NCI-H2227 treated with DMSO at 0.1 percent for 48 hours (cell line): ENCODE results near the gene NXT1.
"Not testable (repeated sequence)": the region's sequence is repeated elsewhere in the genome, so short reads cannot be mapped to it uniquely, and the experiment has no call there.

Experiments used
- DNase-seq: peaks from one replicate; lab custom pipeline; 2025; lab: John Stamatoyannopoulos, UW

NXT1 gene

DNA sequence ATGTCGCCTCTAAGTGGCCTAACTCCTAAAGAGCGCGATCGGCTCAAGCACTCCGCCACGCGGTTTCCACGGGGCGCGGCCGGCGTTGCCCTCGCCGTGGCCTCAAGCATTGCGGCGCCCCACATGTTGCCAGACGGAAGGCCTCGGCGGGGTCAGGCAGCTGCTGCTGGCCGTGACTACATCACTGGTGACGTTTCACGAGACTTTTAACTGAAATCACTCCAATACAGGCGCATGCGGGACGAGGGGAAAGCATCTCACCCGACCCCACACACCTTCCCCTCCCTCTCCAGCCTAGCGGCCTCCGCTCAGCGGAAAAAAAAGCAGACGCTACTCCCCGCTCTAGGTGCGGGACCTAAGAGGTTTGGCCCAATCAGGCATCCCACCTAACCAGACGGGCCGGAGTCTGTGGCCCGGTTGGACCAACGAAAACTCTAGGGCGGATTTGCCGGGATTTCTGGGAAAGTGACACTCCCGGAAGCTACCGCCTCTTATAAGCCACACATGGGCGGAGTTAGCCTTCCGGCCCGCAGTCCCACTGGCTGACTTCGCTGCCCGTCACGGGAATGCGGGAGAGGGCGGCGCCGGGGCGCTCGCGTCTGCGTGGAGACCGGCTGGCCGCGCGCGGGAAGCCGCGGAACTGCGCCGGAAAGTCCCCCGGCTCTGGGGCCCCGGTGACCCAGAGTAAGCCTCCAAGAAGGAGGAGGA, at the start of gene NXT1:
TSS of gene NXT1 (plus strand) at position 596 of the 708 bp plus-strand sequence. CDS start 3,251 bp downstream, outside the sequence.
- peak; percentile 97 for DNase-seq

- no peak for DNase-seq
Measured at GRCh38 chr20:23301436-23302050, 49.0 kb upstream of the NXT1 start.

DNA sequence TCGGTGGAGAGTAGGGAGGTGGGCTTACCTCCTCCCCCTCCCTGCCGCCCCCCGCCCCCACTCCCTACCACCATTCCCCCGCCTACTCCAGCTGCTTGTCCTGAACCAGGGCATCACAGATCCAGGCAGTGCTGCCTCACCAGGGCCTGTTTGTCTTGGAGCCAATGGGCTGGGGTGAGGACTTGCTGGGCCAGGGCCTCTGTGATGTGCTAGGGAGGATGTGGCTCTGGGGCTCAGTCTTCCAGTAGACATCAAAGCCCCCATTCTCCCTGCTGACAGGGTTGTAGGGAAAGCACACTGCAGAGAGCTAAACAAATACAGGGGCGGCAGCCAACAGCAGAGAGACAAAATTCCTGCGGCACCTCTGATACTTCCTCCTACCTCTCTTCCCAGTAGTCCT, 48.2 kb upstream of the NXT1 start:
- DNase-seq: no peak

- DNase-seq: no peak
Measured at GRCh38 chr20:23302801-23303200, 47.8 kb upstream of the NXT1 start.

- DNase-seq: no peak
Measured at GRCh38 chr20:23303325-23304102, 47.1 kb upstream of the NXT1 start.

DNA sequence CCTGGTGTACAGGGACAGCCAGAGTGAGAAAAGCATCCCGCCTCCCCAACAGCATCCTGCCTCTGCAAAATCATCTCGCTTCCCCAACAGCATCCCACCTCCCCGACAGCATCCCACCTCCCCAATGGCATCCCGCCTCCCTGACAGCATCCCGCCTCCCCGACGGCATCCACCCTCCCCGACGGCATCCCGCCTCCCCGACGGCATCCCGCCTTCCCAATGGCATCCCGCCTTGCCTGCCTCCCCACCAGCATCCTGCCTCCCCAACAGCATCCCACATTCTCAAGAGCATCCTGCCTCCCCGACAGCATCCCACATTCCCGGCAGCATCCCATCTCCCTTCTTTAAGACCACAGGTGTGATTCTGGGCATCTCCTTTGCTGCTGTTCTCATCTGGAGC, 46.0 kb upstream of the NXT1 start:
- no peak for DNase-seq

GRCh38 chr20:23305098-23305497, 45.5 kb upstream of the NXT1 start:
- DNase-seq: no peak

GRCh38 chr20:23307393-23307792, 43.2 kb upstream of the NXT1 start:
- not testable (repeated sequence) for DNase-seq

GRCh38 chr20:23308024-23308423, 42.6 kb upstream of the NXT1 start:
- DNase-seq: no peak

- DNase-seq: no peak
Measured at GRCh38 chr20:23308908-23309307, 41.7 kb upstream of the NXT1 start.

GRCh38 chr20:23309781-23310180, 40.8 kb upstream of the NXT1 start:
- DNase-seq: no peak

DNA sequence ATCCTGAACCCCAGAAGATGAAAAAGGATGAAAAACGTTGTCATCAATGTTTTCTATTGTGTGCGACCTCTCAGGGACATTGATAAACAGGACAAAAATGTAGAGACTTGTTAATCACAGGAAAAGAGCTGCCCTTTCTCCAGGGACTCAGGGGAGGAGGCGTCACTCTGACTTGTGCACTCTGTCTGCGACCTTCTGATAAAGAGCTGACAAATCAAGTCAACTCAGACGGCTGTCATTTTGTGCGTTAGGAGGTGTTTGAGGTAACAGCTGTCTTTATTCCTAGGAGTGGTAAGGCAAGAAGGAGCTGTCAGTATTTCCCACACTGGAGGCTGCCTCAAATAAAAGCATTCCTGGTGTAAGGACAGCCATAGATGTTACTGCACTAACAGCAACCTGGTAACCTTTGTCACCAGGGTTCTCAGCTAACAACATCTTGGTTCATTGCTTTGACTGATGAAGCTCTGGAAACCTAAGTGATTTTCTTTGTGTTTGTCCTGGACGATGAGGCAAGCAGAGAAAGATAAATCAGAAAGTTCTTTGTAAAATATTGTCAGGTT, 38.6 kb upstream of the NXT1 start:
- no peak for DNase-seq

DNA sequence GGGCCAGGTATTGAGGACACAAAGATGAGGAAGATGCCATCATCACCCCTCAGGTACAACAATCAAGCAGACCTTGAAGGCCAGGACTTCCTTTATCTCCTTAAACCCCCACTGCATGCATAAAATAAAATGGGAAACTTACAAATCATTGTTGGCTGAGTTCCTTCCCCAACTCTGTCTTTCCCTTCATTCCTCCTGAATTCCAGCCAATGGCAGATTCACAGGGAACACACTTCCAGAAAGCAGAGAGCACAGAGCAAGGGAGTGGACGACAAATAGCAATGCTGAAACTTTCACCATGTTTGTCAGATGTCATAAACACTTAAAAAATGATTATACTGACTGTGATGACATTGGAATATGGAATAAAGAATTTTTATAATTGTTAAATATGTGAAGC, 37.3 kb upstream of the NXT1 start:
- no peak for DNase-seq

DNA sequence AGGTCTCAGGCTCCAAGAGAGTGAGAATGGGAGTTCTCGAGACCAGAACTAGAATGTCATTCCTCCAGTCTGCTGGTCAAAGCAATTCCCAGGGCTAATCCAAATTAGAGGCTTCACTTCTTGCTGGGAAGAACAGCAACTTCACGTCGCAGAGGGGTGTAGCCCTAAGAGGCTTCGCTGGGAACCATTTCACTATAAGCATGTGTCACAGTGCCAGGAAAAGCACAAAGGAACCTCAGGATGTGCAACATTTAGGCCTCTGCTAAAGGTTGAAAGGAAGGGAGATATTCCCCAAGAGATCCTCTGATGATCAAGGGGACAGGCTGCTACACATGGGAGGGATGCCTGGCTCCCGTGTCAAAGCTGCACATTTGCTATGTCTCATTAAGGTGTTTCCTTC, 35.9 kb upstream of the NXT1 start:
- no peak for DNase-seq

DNA sequence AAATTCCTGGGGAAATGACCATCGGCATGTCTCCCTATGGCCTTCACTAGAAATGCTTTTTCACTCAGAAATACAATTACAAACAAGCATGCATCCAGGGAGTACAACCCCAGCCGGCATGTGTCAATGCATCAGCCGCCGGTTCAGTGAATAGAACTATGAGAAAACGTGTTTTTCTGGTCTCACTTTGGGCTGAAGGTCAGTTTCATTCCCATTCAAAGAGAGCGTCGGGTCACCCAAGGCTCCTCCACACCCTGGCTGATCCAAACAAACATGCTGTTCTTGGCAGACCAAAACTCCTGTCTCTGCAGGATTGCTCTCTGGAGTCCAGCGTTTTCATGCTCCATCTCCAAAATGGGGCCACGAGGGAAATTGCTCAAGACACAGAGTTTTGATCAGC, 35.5 kb upstream of the NXT1 start:
- no peak for DNase-seq

- DNase-seq: no peak
Measured at GRCh38 chr20:23316626-23317025, 34.0 kb upstream of the NXT1 start.

GRCh38 chr20:23317081-23317480, 33.5 kb upstream of the NXT1 start:
- DNase-seq: no peak

DNA sequence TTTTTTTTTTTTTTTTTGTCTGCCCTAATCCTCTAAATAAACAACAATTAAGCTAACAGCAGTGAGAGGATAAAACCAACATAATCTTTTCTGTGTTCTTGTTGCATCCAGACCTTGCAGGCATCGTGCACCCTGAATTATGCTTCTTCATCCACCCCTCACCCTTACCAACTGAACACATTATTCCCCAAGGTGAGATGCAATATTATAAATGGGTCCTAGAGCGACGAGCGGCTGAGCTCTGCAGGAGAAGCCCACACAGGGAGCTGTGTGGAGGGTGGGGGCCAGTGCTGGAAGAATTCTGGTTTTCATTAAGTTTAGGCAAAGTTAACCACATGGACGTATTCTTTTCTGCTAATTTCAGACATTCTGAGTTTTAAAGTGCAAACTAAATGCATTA, 32.2 kb upstream of the NXT1 start:
- DNase-seq: no peak

DNA sequence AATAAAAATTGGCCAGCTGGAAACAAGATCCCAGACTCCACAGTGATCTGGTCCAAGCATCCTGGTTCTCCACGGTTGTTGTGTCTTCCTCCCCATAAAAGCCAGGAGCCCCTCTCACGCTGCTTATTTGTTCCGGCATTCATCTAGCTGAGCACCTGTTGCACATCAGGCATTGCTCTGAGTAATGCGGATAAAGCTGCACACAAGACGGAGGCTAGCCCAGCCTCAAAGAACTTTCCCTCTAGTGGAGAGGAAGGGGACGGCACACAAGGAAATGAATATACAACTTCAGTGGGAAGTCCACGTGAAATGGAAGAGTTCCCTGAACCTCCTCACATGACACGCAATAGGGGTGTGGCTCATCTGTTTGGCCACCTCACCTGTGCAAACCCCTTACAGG, 30.3 kb upstream of the NXT1 start:
- DNase-seq: no peak

DNA sequence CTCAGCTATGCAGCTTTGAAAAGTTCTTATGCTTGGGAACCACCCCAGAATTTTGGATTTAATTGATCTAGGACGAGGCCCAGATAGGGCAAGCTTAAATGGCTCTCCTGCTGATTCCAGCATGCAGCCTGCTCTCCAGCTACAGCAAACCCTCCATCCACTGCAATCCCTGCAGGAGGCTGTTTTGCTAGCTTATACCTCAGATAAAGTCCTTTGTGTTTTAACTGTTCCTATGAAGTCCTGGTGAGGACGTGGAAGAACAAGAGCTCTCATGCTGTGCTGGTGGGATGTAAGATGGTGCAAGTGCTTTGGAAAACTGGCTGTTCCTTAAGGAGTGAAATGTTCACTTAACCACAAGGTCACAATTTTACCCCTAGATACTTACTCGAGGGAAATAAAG, 25.5 kb upstream of the NXT1 start:
- no peak for DNase-seq

DNA sequence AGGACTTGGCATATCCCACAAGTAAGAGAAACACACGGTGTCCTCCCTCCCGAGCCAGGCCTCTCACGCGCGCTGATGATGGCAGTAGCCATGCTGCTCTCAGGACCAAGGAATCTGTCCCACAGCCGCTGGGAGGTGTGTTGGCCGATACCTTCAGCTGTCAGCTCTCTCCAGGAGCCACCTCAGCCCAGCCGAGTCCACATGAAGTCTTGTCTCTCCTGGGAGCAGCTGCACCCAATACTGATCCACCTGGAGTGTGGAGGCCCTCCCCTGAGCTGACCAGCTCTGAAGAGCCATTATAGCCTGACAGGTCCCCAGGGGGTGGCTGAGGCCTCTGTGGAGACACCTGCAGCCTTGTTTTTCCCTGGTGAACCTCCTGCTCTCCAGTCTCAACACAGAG, 23.8 kb upstream of the NXT1 start:
- DNase-seq: no peak

GRCh38 chr20:23327617-23328333, 22.8 kb upstream of the NXT1 start:
- DNase-seq: no peak
